HFFc6 (cell line): ENCODE measurements around the gene ROPN1B. TPM values are rescaled to one million over a fixed set of nuclear protein-coding genes. Genes with fewer than 3 reads are reported as not detected.

Experiments
- DNase-seq: peaks from one replicate; pipeline ENCODE4 v3.0.0-alpha.2; 2018
- H3K27ac Mint-ChIP-seq: 2 replicates; pipeline ENCODE4 v1.8.0; 2020; ENCODE audit warnings: mild to moderate bottlenecking, mixed read lengths
- H3K27me3 Mint-ChIP-seq: 2 replicates; pipeline ENCODE4 v1.8.0; 2021; ENCODE audit warnings: mild to moderate bottlenecking, moderate library complexity, mixed read lengths; ENCODE audit not compliant: insufficient read depth
- H3K36me3 Mint-ChIP-seq: 2 replicates; pipeline ENCODE4 v1.8.0; 2021; ENCODE audit warnings: low read depth, mixed read lengths
- H3K4me1 Mint-ChIP-seq: 2 replicates; pipeline ENCODE4 v1.8.0; 2020; ENCODE audit warnings: low read depth, mixed read lengths
- H3K4me3 Mint-ChIP-seq: 2 replicates; pipeline ENCODE4 v1.8.0; 2020; ENCODE audit warnings: mild to moderate bottlenecking, moderate library complexity, mixed read lengths
- H3K9me3 Mint-ChIP-seq: 2 replicates; pipeline ENCODE4 v1.8.0; 2020; ENCODE audit warnings: mild to moderate bottlenecking, mixed read lengths
- CTCF ChIP-seq: fragments of 200-600 bp; sonication (generic); IDR thresholded peaks from 2 replicates; pipeline ENCODE4 v1.5.0; 2021; ENCODE audit warnings: antibody characterized with exemption, mild to moderate bottlenecking
- total RNA-seq, 6 experiments: library from RNA; stranded (reverse); fragmentation: NEBNext Ultra II Directional; extraction: Animal tissue kit (Norgen Biotek cat#: 25700); gene quantifications; 2 replicates in 1 of 6; 3 replicates in 5 of 6; pipeline ENCODE4 v1.2.3, GENCODE V29; 2021

The ROPN1B gene
- total RNA-seq, 6 experiments from 2014 or later, result not detected

GRCh38 chr3:125957674-125958510 lies 11.1 kb upstream of the ROPN1B start:
- Mint-ChIP-seq H3K4me3 (no peak overlapping the region), H3K27ac (no peak overlapping the region), H3K27me3 (peaks cover 17% of the 10 kb centered on the region; the same call in 1 of the 2 replicates), H3K36me3 (no peaks in the 10 kb centered on the region), H3K4me1 (no peaks in the 10 kb centered on the region), H3K9me3 (no peaks in the 10 kb centered on the region)
- TF ChIP-seq CTCF, result no peak
- no peak for DNase-seq

GRCh38 chr3:125958511-125959316 lies 10.3 kb upstream of the ROPN1B start:
- Mint-ChIP-seq H3K27ac (no peak overlapping the region), H3K9me3 (no peaks in the 10 kb centered on the region), H3K27me3 (peaks cover 17% of the 10 kb centered on the region), H3K4me3 (no peak overlapping the region), H3K36me3 (no peaks in the 10 kb centered on the region), H3K4me1 (no peaks in the 10 kb centered on the region)
- TF ChIP-seq CTCF, result no peak
- no peak for DNase-seq

- peaks cover 17% of the 10 kb centered on the region for H3K27me3 Mint-ChIP-seq
- no peaks in the 10 kb centered on the region for H3K9me3 Mint-ChIP-seq
- H3K4me3 Mint-ChIP-seq, result no peak overlapping the region
- H3K27ac Mint-ChIP-seq, result no peak overlapping the region
- no peaks in the 10 kb centered on the region for H3K36me3 Mint-ChIP-seq
- no peak for DNase-seq
- no peaks in the 10 kb centered on the region for H3K4me1 Mint-ChIP-seq
- TF ChIP-seq CTCF, result no peak
These were observed 9.5 kb upstream of the ROPN1B start for GRCh38 chr3:125959317-125960065.

- no peak for DNase-seq
- no peak overlapping the region for H3K4me3 Mint-ChIP-seq
- H3K9me3 Mint-ChIP-seq, result no peaks in the 10 kb centered on the region
- no peak overlapping the region for H3K27ac Mint-ChIP-seq
- no peaks in the 10 kb centered on the region for H3K4me1 Mint-ChIP-seq
- H3K36me3 Mint-ChIP-seq, result no peaks in the 10 kb centered on the region
- no peak for TF ChIP-seq CTCF
- H3K27me3 Mint-ChIP-seq, result peaks cover 17% of the 10 kb centered on the region
These were observed 8.9 kb upstream of the ROPN1B start for GRCh38 chr3:125960066-125960424.

GRCh38 chr3:125960456-125961288 lies 8.3 kb upstream of the ROPN1B start:
- Mint-ChIP-seq H3K4me1 (no peaks in the 10 kb centered on the region), H3K4me3 (no peak overlapping the region), H3K36me3 (no peaks in the 10 kb centered on the region), H3K9me3 (no peaks in the 10 kb centered on the region), H3K27me3 (peaks cover 14% of the 10 kb centered on the region), H3K27ac (no peak overlapping the region)
- DNase-seq, result no peak
- TF ChIP-seq CTCF, result no peak
